ENCODE results near the gene MMEL1.
"Not testable (repeated sequence)": the region's sequence is repeated elsewhere in the genome, so short reads cannot be mapped to it uniquely, and the experiment has no call there.

DNA sequence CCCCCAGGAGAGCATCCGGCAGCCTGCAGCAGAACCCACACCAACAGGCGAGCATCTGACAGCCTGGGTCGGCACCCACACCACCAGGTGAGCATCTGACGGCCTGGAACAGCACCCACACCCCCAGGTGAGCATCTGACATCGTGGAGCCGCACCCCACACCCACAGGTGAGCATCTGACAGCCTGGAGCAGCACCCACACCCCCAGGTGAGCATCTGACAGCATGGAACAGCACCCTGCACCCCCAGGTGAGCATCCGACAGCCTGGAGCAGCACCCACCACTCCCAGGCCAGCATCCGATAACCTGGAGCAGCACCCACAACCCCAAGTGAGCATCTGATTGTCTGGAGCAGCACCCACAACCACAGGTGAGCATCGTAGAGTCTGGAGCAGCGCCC lies 43.9 kb upstream of the MMEL1 start:
- TF ChIP-seq POLR2A, POLR2AphosphoS5, CTCF (IDR thresholded peaks at IDR 0.05): not testable (repeated sequence)

Data from suprapubic skin (tissue), 4 donors.